ENCODE data around the gene SLC37A1.

The SLC37A1 gene

DNA sequence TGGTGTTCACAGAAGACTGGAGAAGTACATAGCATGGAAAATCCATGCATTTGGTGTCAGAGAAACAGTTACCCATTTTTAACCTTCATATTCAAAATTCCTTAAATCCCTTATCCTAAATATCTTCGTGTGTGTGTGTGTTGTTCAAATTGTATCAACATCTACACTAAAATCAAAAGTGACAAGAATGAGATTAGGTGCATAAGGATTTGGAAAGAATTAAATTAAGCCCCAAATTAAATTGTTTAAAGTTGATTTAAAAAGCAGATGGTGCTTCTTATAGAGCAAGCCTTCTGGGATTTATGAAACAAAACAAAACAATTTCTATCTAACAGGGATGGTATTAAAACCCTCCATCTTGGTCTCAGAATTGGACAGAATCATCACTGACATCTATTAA lies 22.3 kb upstream of the SLC37A1 start:
- Mint-ChIP-seq H3K27ac (no peak overlapping the region), H3K36me3 (no peaks in the 10 kb centered on the region), H3K27me3 (no peaks in the 10 kb centered on the region), H3K4me3 (no peak overlapping the region), H3K9me3 (ENCODE audit: low read depth) (no peaks in the 10 kb centered on the region), H3K4me1 (ENCODE audit: low read depth) (peaks cover 5% of the 10 kb centered on the region)

DNA sequence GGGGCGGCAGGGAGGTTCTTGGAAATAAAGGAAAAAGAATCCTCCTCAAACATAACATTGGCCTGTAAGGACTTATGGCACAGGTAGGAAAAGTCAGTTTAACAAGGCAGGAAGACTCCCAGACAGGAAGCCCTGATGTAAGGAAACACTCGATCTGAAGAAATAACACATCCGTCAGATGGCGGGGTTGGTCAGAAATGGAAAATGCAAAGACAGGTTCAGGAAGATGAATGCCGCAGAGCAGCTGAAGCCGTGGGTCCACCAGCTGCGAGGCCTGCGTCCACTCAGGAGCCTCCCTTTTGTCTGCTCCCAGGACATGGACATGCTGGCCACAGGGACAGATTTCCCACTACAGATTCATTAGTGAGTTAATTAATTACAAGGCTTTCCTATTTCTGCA lies 21.5 kb upstream of the SLC37A1 start:
- Mint-ChIP-seq H3K27me3 (no peaks in the 10 kb centered on the region), H3K27ac (no peak overlapping the region), H3K9me3 (ENCODE audit: low read depth) (no peaks in the 10 kb centered on the region), H3K4me3 (no peak overlapping the region), H3K4me1 (ENCODE audit: low read depth) (peaks cover 10% of the 10 kb centered on the region), H3K36me3 (no peaks in the 10 kb centered on the region)

DNA sequence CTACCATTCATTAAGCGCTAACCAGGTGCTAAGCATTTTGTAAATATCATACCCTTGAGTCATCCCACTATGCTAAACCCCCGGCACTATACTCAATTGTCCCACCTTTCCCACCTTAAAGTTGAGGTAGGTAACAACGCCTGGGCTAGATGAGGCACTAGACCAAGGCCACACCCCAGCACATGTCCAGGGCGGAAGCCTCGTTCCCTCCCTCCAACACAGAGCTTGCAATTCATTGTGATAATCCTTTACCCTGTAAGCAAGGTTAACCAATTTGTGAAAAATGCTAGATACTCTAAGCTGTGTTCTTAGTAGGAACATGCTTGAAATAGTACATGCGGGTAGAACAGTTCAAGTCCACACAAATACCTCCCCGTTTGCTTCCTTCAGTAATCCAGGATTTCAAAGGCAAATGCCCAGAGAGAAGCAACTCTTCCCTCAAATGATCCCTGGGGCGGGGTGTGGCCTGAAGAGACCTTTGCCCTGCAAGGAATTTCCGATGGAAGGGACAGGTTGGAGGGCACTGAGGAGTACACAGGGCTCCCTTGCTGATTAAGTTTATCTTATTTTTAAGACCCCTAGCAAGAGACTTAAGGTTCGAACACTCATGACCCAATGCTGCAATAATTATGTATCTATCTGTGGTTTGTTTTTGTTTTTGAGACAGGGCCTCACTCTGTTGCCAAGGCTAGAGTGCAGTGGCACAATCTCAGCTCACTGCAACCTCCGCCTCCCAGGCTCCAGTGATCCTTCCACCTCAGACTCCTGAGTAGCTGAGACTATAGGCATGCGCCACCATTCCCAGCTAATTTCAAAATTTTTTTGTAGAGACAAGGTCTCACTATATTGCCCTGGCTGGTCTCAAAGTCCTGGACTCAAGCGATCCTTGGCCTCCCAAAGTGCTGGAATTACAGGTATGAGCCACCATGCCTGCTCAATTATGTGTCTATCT lies 20.3 kb upstream of the SLC37A1 start:
- Mint-ChIP-seq H3K9me3 (ENCODE audit: low read depth) (no peaks in the 10 kb centered on the region), H3K27ac (no peak overlapping the region), H3K4me3 (no peak overlapping the region), H3K4me1 (ENCODE audit: low read depth) (peaks cover 12% of the 10 kb centered on the region), H3K36me3 (no peaks in the 10 kb centered on the region), H3K27me3 (no peaks in the 10 kb centered on the region)

DNA sequence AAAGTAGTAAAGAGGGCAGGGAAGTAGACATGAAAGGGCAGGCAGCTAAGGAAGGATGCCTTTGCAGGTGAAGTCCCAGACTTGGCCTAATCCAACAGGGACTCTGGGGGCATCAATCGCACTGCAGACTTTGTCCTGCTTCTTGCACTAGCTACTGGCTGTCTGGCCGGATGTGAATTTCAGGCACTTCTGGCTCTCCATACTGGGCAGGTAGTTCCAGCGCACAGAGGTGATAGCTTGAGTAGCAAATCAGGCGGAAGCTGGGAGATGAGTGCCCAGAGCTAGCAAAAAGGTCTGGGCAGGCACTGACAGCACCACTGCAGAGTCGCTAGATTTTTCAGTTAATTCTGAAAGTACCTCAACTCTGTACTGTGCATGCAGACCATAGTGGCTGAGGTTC lies 18.6 kb upstream of the SLC37A1 start:
- Mint-ChIP-seq H3K36me3 (no peaks in the 10 kb centered on the region), H3K4me3 (no peak overlapping the region), H3K9me3 (ENCODE audit: low read depth) (no peaks in the 10 kb centered on the region), H3K4me1 (ENCODE audit: low read depth) (peaks cover 12% of the 10 kb centered on the region), H3K27ac (no peak overlapping the region), H3K27me3 (no peaks in the 10 kb centered on the region)

DNA sequence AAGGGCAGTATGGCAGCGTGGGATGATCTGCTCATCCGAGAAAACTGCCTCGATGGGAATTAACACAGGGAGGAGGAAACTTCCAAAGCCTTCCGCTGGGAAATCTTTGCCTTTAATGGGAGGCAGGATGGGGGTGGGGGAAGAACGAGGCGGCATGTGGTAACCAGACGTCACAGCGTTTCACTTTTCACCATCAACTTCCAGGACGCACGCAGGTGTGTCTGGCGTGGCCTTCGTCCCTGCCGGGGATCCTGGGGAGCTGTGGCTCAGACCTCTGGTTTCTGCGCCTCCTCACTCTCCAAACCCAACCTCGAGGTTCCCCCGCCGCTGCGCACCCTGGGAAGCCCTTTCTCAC lies 17.9 kb upstream of the SLC37A1 start:
- no peaks in the 10 kb centered on the region for H3K27me3 Mint-ChIP-seq

DNA sequence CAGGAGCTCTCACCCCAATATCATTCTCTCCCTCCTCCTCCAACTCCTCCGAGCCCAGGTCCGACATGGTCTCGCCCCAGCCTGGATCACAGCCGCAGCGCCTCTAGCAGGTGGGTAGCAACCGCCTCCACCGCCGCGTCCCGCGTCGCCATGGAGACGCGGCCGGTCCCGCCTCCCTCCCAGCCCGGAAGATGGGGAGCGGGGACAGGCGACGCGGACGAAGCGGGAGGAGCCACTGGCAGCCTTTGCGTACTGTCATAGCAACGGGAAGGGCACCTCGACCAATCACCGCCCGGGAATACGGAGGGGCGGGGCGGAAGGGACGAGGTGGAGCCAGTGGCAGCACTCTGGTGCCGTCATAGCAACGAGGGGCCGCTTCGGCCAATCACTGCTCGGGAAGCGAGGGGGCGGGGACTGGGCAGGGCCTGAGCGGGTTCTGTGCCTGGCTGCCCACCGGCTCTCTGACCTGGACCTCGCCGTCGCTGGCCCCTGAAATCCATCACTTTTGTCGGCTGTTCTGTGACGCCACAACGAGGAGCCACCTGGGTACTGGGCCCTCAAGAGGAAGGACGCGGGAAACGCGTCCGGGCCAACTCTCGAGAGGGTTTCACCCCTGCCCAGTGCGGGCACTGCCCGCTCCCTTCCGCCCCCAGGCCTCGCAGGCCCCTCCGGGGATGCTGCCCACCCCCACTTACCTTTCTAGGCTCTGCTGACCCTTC lies 17.4 kb upstream of the SLC37A1 start, which contains the start of gene RSPH1:
Gene RSPH1, minus strand, starts transcription at position 105 of the 719 bp plus-strand sequence. Its CDS starts 38 bp downstream, at position 67.
- peak within 1 kb of the TSS; percentile 92 for H3K4me3 Mint-ChIP-seq
- peaks cover 12% of the 10 kb centered on the region for H3K4me1 Mint-ChIP-seq (ENCODE audit: low read depth)
- H3K36me3 Mint-ChIP-seq = no peaks in the 10 kb centered on the region
- no peaks in the 10 kb centered on the region for H3K9me3 Mint-ChIP-seq (ENCODE audit: low read depth)
- peak within 1 kb of the TSS; percentile 86 for H3K27ac Mint-ChIP-seq
- H3K27me3 Mint-ChIP-seq = no peaks in the 10 kb centered on the region

More for the DNA sequence above, 17.9 kb upstream of the SLC37A1 start:
- H3K4me1 Mint-ChIP-seq (ENCODE audit: low read depth) = peaks cover 12% of the 10 kb centered on the region
- H3K36me3 Mint-ChIP-seq = no peaks in the 10 kb centered on the region
- peak overlapping the region; percentile 54 for H3K27ac Mint-ChIP-seq
- no peaks in the 10 kb centered on the region for H3K9me3 Mint-ChIP-seq (ENCODE audit: low read depth)
- H3K4me3 Mint-ChIP-seq = peak overlapping the region; percentile 92

DNA sequence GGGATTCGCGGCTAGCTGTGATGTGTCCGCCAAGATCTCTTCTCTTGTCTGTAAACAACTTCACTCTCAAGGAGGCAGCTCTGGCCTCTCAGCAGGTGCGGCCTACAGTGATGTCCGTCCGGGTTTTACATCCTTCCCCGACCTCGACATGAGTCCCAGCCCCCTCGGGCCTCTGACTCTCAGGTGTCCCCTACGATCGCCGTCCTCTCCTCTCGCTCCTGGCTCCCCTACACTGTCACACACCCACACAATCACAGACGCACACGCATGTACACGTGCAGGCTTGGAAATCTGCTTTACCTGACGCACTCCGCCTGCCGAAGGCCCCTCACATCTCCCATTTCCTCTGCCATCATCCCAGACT lies 16.8 kb upstream of the SLC37A1 start:
- Mint-ChIP-seq H3K4me1 (ENCODE audit: low read depth) (peaks cover 12% of the 10 kb centered on the region), H3K9me3 (ENCODE audit: low read depth) (no peaks in the 10 kb centered on the region), H3K27ac (peak overlapping the region; percentile 86), H3K36me3 (no peaks in the 10 kb centered on the region), H3K27me3 (no peaks in the 10 kb centered on the region), H3K4me3 (peak overlapping the region; percentile 92)

DNA sequence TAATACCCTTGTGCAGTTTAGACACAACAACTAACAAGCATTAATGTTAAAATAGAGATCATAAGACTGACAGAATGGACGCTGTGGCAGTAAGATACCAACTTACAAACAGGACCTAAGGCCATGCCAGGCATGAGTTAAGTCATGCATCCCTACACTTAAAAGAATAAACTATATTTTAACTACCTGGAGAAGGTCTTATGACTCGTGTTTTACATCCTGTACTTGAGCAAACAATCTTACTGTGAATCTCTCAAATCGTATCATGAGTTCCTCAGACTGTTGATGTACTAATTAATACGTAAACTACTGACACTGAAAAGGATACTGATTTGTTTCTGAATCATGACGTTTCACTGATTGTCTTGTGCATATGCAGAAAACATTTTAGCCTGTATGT lies 15.6 kb upstream of the SLC37A1 start:
- Mint-ChIP-seq H3K27ac (no peak overlapping the region), H3K27me3 (no peaks in the 10 kb centered on the region), H3K4me3 (no peak overlapping the region), H3K36me3 (no peaks in the 10 kb centered on the region), H3K4me1 (ENCODE audit: low read depth) (peaks cover 12% of the 10 kb centered on the region), H3K9me3 (ENCODE audit: low read depth) (no peaks in the 10 kb centered on the region)

DNA sequence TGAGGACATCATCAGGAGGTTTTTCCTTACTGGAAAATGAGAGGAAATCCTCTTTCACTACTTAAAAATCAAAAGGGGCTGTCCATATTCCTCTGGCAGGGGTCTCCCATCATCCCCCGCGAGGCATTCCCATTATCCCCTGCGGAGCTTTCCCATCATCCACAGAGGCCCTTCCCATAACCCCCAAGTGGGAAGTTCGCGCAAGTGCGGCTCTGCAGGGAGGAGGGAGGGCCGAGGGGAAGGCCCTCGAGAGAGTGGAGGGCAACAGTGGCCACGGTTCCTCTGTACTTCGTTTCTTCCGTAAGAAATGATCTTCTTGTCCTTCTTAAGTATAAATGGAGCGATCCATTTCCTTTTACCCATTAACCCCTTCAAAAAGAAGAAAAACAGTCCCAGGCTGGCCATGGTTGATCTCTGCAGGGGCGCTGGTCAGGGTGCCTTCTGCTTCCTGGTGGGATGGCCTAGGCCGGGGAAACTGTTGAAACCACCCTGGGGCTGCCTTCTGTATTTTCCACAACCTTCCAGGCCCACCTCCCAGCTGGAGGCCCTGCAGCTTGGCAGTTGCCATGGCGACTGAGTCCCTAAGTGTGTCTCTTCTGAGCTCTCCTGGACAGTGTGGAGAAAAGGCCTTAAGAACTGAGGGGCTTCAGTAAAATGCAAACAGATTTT lies 14.1 kb upstream of the SLC37A1 start:
- no peak overlapping the region for H3K4me3 Mint-ChIP-seq
- H3K27me3 Mint-ChIP-seq = no peaks in the 10 kb centered on the region
- no peaks in the 10 kb centered on the region for H3K9me3 Mint-ChIP-seq (ENCODE audit: low read depth)
- H3K27ac Mint-ChIP-seq = no peak overlapping the region
- no peaks in the 10 kb centered on the region for H3K36me3 Mint-ChIP-seq
- peaks cover 23% of the 10 kb centered on the region for H3K4me1 Mint-ChIP-seq (ENCODE audit: low read depth)

DNA sequence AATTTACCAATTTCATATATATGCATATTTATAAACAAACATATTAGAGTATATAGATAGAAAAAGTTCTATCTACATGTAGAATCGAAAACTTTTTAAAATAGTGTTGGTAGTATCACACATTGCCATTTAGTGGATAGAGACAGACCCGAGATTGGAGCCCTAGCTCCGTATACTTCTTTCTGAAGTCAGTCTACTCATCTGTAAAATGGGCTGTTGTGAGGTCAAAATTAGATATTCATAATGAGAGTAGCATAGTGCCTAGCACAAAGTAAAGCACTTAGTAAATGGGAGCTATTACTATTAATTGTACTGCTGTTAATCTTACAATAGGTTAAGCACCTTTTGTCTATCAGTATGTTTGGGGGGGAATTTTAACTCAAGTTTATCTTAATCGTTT lies 13.4 kb upstream of the SLC37A1 start:
- Mint-ChIP-seq H3K4me1 (ENCODE audit: low read depth) (peaks cover 26% of the 10 kb centered on the region), H3K9me3 (ENCODE audit: low read depth) (no peaks in the 10 kb centered on the region), H3K27me3 (no peaks in the 10 kb centered on the region), H3K27ac (no peak overlapping the region), H3K36me3 (no peaks in the 10 kb centered on the region), H3K4me3 (no peak overlapping the region)

DNA sequence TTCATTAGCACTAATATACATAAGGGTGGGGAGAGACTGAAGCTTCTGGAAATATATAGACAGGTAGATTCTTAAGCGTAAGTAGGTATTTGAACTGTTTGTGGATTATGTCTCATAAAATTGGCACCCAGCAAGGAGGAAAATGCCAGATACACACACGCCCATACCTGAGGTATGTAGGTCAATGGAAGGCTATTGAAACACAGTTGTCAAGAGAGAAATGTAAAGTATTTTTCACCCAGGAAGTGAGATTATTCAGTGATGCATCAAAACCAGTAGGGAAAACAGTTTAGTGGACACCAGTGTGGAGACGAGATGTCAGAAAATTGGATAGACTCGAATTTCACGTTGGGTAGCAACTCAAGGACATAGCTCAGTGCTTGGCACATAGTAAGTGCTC lies 12.9 kb upstream of the SLC37A1 start:
- Mint-ChIP-seq H3K27ac (no peak overlapping the region), H3K36me3 (no peaks in the 10 kb centered on the region), H3K4me3 (no peak overlapping the region)

DNA sequence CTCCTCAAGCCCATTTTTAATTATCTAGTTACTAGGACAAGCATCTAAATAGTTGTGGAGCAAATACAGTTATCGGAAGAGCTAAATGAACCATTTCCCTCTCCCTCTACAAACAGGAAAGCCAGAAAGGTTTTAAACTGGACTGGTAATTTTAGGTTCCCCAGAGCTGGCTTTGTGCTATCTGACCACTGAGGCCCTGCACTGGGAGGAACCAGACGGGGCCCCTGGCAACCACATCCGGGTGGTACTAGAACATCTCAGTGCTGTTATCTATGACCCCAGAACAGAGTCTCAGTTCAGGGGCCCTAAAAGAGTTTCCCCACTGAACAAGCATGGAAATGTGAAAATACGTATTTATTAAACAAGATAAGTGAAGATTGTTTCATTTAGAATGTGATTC lies 9.9 kb upstream of the SLC37A1 start:
- H3K36me3 Mint-ChIP-seq = no peaks in the 10 kb centered on the region
- H3K27ac Mint-ChIP-seq = no peak overlapping the region
- no peaks in the 10 kb centered on the region for H3K9me3 Mint-ChIP-seq (ENCODE audit: low read depth)
- H3K4me3 Mint-ChIP-seq = no peak overlapping the region
- peaks cover 14% of the 10 kb centered on the region for H3K4me1 Mint-ChIP-seq (ENCODE audit: low read depth)
- H3K27me3 Mint-ChIP-seq = no peaks in the 10 kb centered on the region

More for the DNA sequence above, 12.9 kb upstream of the SLC37A1 start:
- no peaks in the 10 kb centered on the region for H3K9me3 Mint-ChIP-seq (ENCODE audit: low read depth)
- H3K27me3 Mint-ChIP-seq = no peaks in the 10 kb centered on the region
- peaks cover 26% of the 10 kb centered on the region for H3K4me1 Mint-ChIP-seq (ENCODE audit: low read depth)

DNA sequence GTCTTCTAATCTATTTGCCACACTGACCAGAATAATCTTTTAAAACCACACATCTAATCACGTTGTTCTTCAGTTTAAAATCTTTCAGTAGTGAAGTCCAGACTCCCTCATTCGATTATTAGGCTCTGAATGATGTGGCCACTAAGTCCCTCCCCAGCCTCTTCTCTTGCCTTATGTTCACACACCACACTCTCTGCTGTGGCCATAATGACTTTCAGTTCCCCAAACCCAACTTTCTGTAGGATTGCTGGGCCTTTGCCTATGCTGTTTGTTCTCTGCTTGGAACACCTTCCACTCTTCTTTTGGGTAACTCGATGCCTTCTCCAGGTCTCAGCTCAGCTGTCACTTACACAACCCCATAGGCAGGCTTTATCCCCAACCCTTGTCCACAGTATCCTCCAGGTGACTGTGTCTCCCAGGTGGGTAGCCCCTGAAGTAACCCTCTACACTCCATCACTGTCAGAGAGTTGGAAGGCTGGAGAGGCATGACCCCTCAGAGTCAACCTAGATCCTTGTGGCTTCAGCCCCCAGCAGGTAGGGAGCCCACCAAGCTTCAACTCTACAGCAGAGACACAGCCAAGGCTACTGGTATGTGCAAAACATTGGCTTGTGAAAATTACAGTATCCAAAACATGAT lies 8.4 kb upstream of the SLC37A1 start:
- peaks cover 14% of the 10 kb centered on the region for H3K4me1 Mint-ChIP-seq (ENCODE audit: low read depth)
- H3K27me3 Mint-ChIP-seq = no peaks in the 10 kb centered on the region
- H3K36me3 Mint-ChIP-seq = no peaks in the 10 kb centered on the region
- peak overlapping the region; percentile 62 for H3K27ac Mint-ChIP-seq
- H3K4me3 Mint-ChIP-seq = no peak overlapping the region
- no peaks in the 10 kb centered on the region for H3K9me3 Mint-ChIP-seq (ENCODE audit: low read depth)

DNA sequence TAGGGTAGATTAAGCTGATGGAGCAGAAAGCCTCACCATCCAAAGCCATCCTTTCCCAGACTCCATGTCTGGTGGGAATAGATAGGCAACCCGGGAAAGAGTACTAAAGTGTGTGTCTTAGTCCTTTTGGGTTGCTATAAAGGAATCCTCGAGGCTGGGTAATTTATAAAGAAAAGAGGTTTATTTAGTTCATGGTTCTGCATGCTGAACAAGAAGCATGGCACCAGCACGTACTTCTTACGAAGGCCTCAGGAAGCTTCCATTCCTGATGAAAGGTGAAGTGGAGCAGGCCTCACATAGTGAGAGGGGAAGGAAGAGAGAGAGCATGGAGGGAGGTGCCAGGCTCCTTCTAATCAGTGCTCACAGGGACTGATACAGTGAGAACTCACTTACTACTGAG lies 6.2 kb upstream of the SLC37A1 start:
- H3K27me3 Mint-ChIP-seq = no peaks in the 10 kb centered on the region
- no peaks in the 10 kb centered on the region for H3K9me3 Mint-ChIP-seq (ENCODE audit: low read depth)
- H3K4me1 Mint-ChIP-seq (ENCODE audit: low read depth) = peaks cover 17% of the 10 kb centered on the region
- H3K36me3 Mint-ChIP-seq = no peaks in the 10 kb centered on the region
- no peak overlapping the region for H3K27ac Mint-ChIP-seq
- no peak overlapping the region for H3K4me3 Mint-ChIP-seq

DNA sequence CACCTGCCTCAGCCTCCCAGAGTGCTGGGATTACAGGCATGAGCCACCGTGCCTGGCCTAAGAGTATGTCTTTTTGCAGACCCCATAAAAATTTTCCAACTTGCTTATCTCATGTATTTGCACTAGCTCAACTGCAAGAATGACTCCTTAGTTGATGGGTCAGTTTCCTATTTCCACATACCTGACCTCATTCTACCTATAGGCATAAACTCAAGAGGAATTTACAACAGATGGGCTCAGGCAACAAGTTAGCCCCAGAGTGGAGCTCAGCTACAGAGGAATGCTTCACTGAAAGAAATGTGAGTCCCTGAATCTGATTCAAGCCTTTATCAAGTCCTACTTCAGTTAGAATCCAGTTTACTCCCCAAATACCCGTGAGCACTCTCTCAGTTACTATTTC lies 5.3 kb upstream of the SLC37A1 start:
- H3K4me3 Mint-ChIP-seq = no peak overlapping the region
- H3K27ac Mint-ChIP-seq = no peak overlapping the region
- H3K36me3 Mint-ChIP-seq = no peaks in the 10 kb centered on the region
- no peaks in the 10 kb centered on the region for H3K27me3 Mint-ChIP-seq
- H3K4me1 Mint-ChIP-seq (ENCODE audit: low read depth) = peaks cover 24% of the 10 kb centered on the region
- H3K9me3 Mint-ChIP-seq (ENCODE audit: low read depth) = no peaks in the 10 kb centered on the region

All from activated naive CD8-positive, alpha-beta T cell (primary cell).